Astrocyte of the hippocampus (primary cell): ENCODE results near the gene CDKN1A.
"Not testable (repeated sequence)": the region's sequence is repeated elsewhere in the genome, so short reads cannot be mapped to it uniquely, and the experiment has no call there.

ENCODE experiments used
- DNase-seq: peaks from one replicate; pipeline ENCODE4 v3.0.0; 2011; ENCODE audit warnings: low read depth, low spot score

The CDKN1A gene

DNA sequence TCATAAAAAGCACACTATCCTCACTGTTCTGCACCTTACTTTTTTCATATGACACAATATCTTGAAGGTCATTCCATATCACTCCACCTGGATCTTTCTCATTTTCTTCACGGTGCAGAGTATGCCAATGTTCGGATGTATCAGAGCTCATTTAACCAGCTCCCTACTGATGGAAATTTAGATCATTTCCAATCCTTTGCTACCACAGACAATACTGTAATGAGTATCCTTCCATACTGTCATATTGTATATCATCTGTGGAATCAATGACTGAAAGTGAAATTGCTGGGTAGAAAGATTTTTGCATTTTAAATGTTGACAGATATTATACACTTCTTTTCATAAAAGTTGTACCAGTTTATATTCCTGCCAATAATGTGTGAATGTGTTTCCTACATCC lies 16.9 kb downstream of the CDKN1A start:
- no peak for DNase-seq

DNA sequence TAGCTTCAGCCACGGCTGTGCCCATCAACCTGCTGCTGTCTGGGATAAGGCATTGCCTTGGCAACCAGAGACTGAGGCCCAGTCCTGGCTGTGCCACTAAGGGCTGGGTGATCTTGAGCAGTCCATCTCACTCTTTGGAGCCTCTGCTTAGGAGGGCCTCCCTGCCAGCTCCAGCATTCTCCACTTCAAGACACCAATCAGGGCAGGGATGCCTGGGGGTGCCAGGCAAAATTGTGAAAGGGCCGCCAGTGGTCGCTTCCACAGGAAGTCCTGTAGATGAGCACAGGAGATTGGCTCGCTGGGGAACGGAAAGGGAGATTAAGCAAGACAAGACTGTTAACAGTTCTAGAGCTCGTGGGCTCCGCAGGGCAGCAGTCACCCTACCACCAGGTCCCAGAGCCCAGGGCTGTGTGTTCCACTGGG lies 19.0 kb downstream of the CDKN1A start, which contains the start of gene RAB44:
Gene RAB44 (plus strand): TSS at position 346 of the 423 bp plus-strand sequence. CDS start 6,410 bp downstream, outside the sequence.
- no peak for DNase-seq

GRCh38 chr6:36698196-36698595 lies 19.7 kb downstream of the CDKN1A start:
- DNase-seq: no peak

DNA sequence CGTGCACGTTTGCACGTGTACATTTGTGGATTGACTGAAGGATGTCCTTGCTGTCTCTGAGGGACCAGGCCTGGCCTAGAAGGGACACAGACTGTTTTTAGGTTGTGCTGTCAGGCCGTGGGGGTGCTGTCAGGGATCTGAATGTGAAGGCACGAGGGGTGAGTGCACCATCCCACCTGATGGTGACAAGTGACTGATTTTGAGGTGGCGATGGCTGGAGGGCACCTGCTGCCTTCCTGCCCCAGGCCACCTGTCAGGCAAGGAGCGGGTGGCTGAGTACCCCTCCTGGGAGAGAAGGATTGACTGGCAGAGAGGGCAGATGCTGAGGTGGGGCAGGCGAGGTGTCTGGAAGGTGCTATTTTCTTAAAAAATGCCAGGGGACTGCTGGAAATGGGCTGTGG lies 20.4 kb downstream of the CDKN1A start:
- no peak for DNase-seq

- DNase-seq: no peak
Observed at GRCh38 chr6:36699348-36699747, 20.8 kb downstream of the CDKN1A start.

GRCh38 chr6:36700071-36700812 lies 21.7 kb downstream of the CDKN1A start:
- no peak for DNase-seq

- no peak for DNase-seq
Observed at GRCh38 chr6:36700831-36701230, 22.3 kb downstream of the CDKN1A start.

DNA sequence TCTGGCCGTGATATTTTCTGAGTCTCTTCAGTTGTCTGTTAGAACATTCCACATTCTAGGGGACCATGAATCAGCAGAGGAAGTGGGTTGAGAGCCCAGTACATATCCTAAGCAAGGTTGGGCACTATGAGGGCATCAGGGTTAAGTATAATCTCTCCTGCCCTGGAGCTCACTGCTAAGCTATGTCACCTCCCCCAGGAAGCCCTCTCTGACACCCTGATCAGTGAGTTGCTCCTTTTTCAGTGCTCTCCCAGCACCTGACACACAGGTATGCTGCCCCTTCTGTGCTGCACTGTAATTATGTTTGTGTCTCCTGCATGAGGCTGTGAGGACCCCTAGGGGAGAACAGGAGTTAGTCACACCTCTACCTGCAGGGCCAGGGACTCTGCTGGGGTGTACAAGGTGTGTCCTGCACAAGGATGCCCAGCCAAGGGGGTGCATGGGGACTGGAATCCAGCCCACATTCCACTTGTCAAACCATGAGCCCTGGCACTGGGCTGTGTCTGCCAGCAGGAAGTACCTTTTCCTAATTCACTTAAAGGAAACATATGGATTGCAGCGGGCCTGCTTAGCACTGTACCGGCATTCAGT lies 23.0 kb downstream of the CDKN1A start:
- DNase-seq: no peak

GRCh38 chr6:36702656-36703055 lies 24.1 kb downstream of the CDKN1A start:
- no peak for DNase-seq

- DNase-seq: no peak
Observed at GRCh38 chr6:36703081-36703606, 24.6 kb downstream of the CDKN1A start.

DNA sequence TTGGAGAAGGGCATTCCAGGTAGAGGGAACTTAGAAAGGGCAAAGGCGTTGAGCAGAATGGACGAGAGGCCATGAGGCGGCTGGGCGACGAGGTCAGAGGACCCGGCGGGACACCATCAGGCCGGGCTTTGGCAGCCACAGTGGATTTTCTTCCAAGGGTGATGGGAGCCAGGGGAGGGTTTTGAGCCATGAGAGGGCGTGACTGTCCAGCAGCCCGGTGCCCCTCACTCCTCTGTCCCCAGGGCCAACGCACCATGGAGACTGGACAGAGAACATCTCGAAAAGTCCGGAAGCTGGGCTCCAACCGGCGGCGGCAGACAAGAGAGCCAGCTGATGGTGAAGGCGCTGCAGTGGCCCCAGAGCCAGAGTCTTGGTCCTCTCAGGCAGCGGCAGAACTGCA lies 25.5 kb downstream of the CDKN1A start:
- DNase-seq: no peak

- not testable (repeated sequence) for DNase-seq
Observed at GRCh38 chr6:36704961-36705577, 26.6 kb downstream of the CDKN1A start.

DNA sequence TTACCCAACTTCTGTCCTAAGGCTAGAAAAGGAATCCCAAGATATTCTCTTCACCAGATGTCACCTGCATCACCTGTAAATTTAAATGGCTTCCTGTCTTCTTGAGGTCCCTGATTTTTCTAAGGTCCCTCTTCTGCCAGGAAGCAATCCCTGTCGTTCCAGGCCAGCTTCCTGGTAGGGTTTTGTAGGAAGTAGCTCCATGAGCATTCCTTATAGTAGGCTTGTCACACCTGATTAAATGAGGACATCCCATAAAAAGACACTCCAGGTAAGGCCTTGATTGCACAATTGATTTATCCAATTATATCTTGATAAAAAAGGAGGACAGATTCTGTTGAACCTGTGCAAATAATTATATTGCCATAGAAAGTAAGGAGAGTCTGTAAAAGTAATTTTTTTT lies 27.8 kb downstream of the CDKN1A start:
- DNase-seq: no peak

- no peak for DNase-seq
Observed at GRCh38 chr6:36712816-36713215, 34.3 kb downstream of the CDKN1A start.

DNA sequence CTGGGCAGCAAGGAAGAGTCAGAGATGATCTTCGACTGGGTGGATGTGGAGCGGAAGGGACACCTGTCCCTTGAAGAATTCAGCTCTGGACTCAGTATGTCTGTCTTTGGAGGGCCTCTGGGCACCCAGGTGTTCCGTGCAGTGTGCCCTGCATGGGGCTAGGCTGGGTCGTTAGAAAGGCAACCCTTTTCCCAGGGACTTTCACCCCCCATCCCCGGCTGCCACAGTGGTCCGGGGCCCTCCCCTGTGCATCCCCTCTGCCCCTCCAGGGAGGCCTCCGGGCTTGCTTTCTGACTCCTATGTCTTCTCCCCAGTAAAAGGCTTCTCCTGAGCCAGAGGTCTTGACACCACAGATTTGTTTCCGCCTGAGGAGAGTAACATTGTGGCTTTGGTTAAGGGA lies 35.3 kb downstream of the CDKN1A start:
- DNase-seq: no peak

DNA sequence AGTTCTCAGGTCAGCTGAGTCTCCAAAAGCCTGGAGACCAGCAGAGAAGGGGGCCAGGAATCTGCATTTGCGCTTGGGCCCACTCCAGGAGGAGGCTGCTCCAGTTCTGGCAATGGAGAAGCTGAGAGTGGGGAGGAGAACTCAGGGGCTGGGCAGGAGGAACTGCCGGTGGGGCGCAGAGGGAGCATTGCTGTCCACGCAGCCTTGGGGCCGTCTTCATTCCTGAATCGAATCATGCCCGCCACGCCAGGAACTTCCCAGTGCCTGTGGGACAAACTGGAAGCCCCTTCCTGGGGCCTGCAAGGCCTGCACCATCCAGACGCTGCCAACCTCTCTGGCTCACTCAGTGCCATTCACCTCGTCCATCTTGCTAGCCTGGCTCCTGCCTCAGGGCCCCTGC lies 36.0 kb downstream of the CDKN1A start:
- DNase-seq: no peak

- DNase-seq: no peak
Observed at GRCh38 chr6:36715469-36715868, 37.0 kb downstream of the CDKN1A start.

DNA sequence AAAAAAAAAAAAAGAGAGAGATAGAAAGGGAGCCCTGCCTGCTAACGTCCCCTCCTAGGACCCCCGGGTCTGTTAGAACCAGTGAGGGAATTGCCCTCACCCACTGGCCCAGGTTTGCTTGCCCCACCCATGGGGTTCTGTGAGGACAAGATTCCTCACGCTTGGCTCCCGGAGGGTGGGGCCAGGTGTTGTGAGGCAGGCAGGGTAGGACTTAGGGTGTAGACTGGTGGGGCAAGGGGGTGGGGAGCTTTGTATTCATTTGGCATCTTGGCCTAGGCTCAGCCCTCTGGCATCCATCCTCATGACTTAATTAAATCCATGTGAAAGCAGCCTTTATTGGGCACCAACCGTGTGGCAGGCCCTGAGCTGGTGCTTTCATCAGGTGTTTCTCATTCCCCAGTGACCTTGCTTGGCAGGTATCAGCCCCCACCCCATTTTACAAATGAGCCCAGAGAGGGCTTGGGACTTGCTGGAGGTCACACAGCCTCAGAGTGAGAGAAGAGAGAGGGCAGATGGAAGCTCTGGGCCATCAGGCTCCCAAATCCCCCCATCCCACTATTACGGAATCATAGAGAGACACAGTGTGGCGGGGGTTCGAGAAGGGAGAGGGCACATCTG lies 38.1 kb downstream of the CDKN1A start:
- no peak for DNase-seq

- no peak for DNase-seq
Observed at GRCh38 chr6:36717231-36717825, 38.8 kb downstream of the CDKN1A start.

DNA sequence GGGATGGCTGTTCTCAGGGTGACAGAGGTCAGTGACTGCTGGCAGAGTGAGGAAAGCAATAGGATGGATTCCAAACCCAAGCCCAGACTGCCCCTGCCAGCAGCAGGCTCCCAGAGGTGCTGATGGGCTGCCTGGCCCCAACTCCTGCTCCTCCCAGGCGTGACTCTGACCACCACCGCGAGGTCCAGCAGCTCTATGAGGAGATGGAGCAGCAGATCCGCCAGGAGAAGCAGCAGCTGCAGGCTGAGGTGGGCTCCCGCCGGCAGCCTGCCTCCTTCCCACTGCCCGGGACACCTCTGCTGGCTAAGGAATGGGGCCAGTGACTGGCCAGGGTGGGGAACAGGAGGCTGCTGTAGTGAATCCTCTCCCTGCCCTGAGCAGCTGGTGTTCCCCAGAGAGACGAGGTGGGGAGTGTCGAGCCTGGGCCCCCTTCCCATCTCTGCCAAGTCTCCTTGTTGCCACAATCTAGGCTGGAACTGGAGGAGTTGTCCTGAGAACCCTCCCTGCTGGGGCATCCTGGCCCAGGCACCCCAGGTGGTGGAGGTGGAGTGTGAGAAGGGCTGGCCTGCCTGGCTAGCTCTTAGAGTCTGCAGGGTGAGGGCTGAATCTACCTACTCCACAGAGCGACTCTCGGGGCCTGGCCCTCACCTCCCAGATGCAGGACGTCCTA lies 39.5 kb downstream of the CDKN1A start:
- DNase-seq: no peak

DNA sequence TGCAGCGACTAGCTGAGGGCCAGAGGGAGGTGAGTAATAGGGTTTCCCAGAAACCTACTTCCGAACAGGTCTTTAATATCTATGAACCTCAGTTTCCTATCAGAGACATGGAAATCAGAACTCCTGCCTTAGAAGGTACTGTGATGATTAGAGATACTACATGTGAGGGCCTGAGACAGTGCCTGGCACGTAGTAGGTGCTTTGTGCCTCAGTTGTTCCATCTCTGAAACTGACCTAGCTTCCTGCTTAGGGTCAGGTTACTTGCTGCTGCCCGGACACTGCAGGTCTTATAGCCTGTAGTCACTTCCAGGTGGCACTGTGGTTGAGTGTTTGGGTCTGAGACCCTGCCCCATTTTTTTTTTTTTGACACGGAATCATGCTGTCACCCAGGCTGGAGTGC lies 40.0 kb downstream of the CDKN1A start:
- DNase-seq: no peak
